A673 (cell line): ENCODE measurements around the gene SOBP.
"Not testable (repeated sequence)": the region's sequence is repeated elsewhere in the genome, so short reads cannot be mapped to it uniquely, and the experiment has no call there.

Experiments
- CTCF ChIP-seq: fragments of 300-800, 200-600 bp; sonication (generic); conservative IDR thresholded peaks from 2 replicates; pipeline ENCODE4 v1.5.1; 2017; ENCODE audit warnings: low read depth, mild to moderate bottlenecking, antibody characterized with exemption, low read length, moderate library complexity, mixed read lengths
- EZH2 ChIP-seq: fragments of 200-600 bp; sonication (generic); IDR thresholded peaks from 2 replicates; pipeline ENCODE4 v1.6.1; 2017; ENCODE audit warnings: borderline replicate concordance, low read depth, mild to moderate bottlenecking, mixed read lengths, antibody characterized with exemption, low read length; ENCODE audit not compliant: poor library complexity, severe bottlenecking

- not testable (repeated sequence) for TF ChIP-seq CTCF, EZH2
Measured at GRCh38 chr6:107475826-107476225, 14.1 kb upstream of the SOBP start.
